ENCODE results near the gene AGPAT1.
A peak's percentile ranks its signal among the peaks of the same experiment; 100 is the strongest.
"Not testable (repeated sequence)": the region's sequence is repeated elsewhere in the genome, so short reads cannot be mapped to it uniquely, and the experiment has no call there.

AGPAT1 gene

GRCh38 chr6:32196682-32197616, 21.1 kb upstream of the AGPAT1 start:
- peaks cover 6% of the 10 kb centered on the region for H3K27me3 ChIP-seq (replicated peaks; ENCODE audit: control insufficient read depth, insufficient read depth, low read length)
- no peaks in the 10 kb centered on the region for H3K36me3 ChIP-seq (ENCODE audit: control insufficient read depth, insufficient read depth, low read length, severe bottlenecking)
- peaks cover 23% of the 10 kb centered on the region for H3K4me1 ChIP-seq (ENCODE audit: control insufficient read depth, insufficient read depth, low read length)
- DNase-seq (ENCODE audit: low read depth), result peak; percentile 16
- peak overlapping the region; percentile 97 for H3K9ac ChIP-seq (ENCODE audit: low read length)
- H3K9me3 ChIP-seq (ENCODE audit: control insufficient read depth, low read length), result no peaks in the 10 kb centered on the region
- peak overlapping the region; percentile 99 for H3K4me3 ChIP-seq (ENCODE audit: low read length)

GRCh38 chr6:32195902-32196681, 20.2 kb upstream of the AGPAT1 start:
- Histone ChIP-seq H3K36me3 (ENCODE audit: control insufficient read depth, insufficient read depth, low read length, severe bottlenecking) (no peaks in the 10 kb centered on the region), H3K9ac (ENCODE audit: low read length) (peak overlapping the region; percentile 97), H3K9me3 (ENCODE audit: control insufficient read depth, low read length) (no peaks in the 10 kb centered on the region), H3K27me3 (replicated peaks; ENCODE audit: control insufficient read depth, insufficient read depth, low read length) (no peaks in the 10 kb centered on the region), H3K4me3 (ENCODE audit: low read length) (peak overlapping the region; percentile 99), H3K4me1 (ENCODE audit: control insufficient read depth, insufficient read depth, low read length) (peaks cover 23% of the 10 kb centered on the region)
- peak; percentile 82 for DNase-seq (ENCODE audit: low read depth)

- Histone ChIP-seq H3K9ac (ENCODE audit: low read length) (peak overlapping the region; percentile 97), H3K36me3 (ENCODE audit: control insufficient read depth, insufficient read depth, low read length, severe bottlenecking) (no peaks in the 10 kb centered on the region), H3K4me3 (ENCODE audit: low read length) (peak overlapping the region; percentile 99), H3K4me1 (ENCODE audit: control insufficient read depth, insufficient read depth, low read length) (peaks cover 23% of the 10 kb centered on the region), H3K9me3 (ENCODE audit: control insufficient read depth, low read length) (no peaks in the 10 kb centered on the region), H3K27me3 (replicated peaks; ENCODE audit: control insufficient read depth, insufficient read depth, low read length) (no peaks in the 10 kb centered on the region)
- peak; percentile 100 for DNase-seq (ENCODE audit: low read depth)
Measured at GRCh38 chr6:32195652-32195901, 19.7 kb upstream of the AGPAT1 start.

GRCh38 chr6:32194825-32195651, 19.2 kb upstream of the AGPAT1 start:
- peak; percentile 81 for DNase-seq (ENCODE audit: low read depth)
- Histone ChIP-seq H3K9ac (ENCODE audit: low read length) (peak overlapping the region; percentile 92), H3K27me3 (replicated peaks; ENCODE audit: control insufficient read depth, insufficient read depth, low read length) (no peaks in the 10 kb centered on the region), H3K4me3 (ENCODE audit: low read length) (peak overlapping the region; percentile 80), H3K36me3 (ENCODE audit: control insufficient read depth, insufficient read depth, low read length, severe bottlenecking) (no peaks in the 10 kb centered on the region), H3K9me3 (ENCODE audit: control insufficient read depth, low read length) (no peaks in the 10 kb centered on the region), H3K4me1 (ENCODE audit: control insufficient read depth, insufficient read depth, low read length) (peaks cover 23% of the 10 kb centered on the region)

- Histone ChIP-seq H3K4me3 (ENCODE audit: low read length) (no peak overlapping the region), H3K36me3 (ENCODE audit: control insufficient read depth, insufficient read depth, low read length, severe bottlenecking) (no peaks in the 10 kb centered on the region), H3K9me3 (ENCODE audit: control insufficient read depth, low read length) (no peaks in the 10 kb centered on the region), H3K9ac (ENCODE audit: low read length) (peak overlapping the region; percentile 92), H3K27me3 (replicated peaks; ENCODE audit: control insufficient read depth, insufficient read depth, low read length) (no peaks in the 10 kb centered on the region), H3K4me1 (ENCODE audit: control insufficient read depth, insufficient read depth, low read length) (peaks cover 20% of the 10 kb centered on the region)
- no peak for DNase-seq (ENCODE audit: low read depth)
Measured at GRCh38 chr6:32194388-32194787, 18.5 kb upstream of the AGPAT1 start.

- DNase-seq (ENCODE audit: low read depth); H3K4me3 ChIP-seq (ENCODE audit: low read length); H3K36me3 ChIP-seq (ENCODE audit: control insufficient read depth, insufficient read depth, low read length, severe bottlenecking); H3K27me3 ChIP-seq (replicated peaks; ENCODE audit: control insufficient read depth, insufficient read depth, low read length); H3K9me3 ChIP-seq (ENCODE audit: control insufficient read depth, low read length): not testable (repeated sequence)
- H3K4me1 ChIP-seq (ENCODE audit: control insufficient read depth, insufficient read depth, low read length), result peaks cover 30% of the 10 kb centered on the region
- H3K9ac ChIP-seq (ENCODE audit: low read length), result peak overlapping the region; percentile 46
Measured at GRCh38 chr6:32193096-32193495, 17.2 kb upstream of the AGPAT1 start.

GRCh38 chr6:32192608-32193039, 16.7 kb upstream of the AGPAT1 start, which contains the start of gene GPSM3:
Gene GPSM3 (minus strand): TSS chr6:32192643. CDS start chr6:32192513, 130 bp downstream.
- H3K9me3 ChIP-seq (ENCODE audit: control insufficient read depth, low read length), result no peaks in the 10 kb centered on the region
- no peak for DNase-seq (ENCODE audit: low read depth)
- H3K36me3 ChIP-seq (ENCODE audit: control insufficient read depth, insufficient read depth, low read length, severe bottlenecking), result peaks cover 5% of the 10 kb centered on the region
- no peaks in the 10 kb centered on the region for H3K27me3 ChIP-seq (replicated peaks; ENCODE audit: control insufficient read depth, insufficient read depth, low read length)
- peak within 1 kb of the TSS; percentile 46 for H3K9ac ChIP-seq (ENCODE audit: low read length)
- H3K4me3 ChIP-seq (ENCODE audit: low read length), result no peak within 1 kb of the TSS
- H3K4me1 ChIP-seq (ENCODE audit: control insufficient read depth, insufficient read depth, low read length), result peaks cover 32% of the 10 kb centered on the region

- no peaks in the 10 kb centered on the region for H3K27me3 ChIP-seq (replicated peaks; ENCODE audit: control insufficient read depth, insufficient read depth, low read length)
- peaks cover 28% of the 10 kb centered on the region for H3K4me1 ChIP-seq (ENCODE audit: control insufficient read depth, insufficient read depth, low read length)
- no peak overlapping the region for H3K9ac ChIP-seq (ENCODE audit: low read length)
- H3K4me3 ChIP-seq (ENCODE audit: low read length), result no peak overlapping the region
- H3K36me3 ChIP-seq (ENCODE audit: control insufficient read depth, insufficient read depth, low read length, severe bottlenecking), result peaks cover 12% of the 10 kb centered on the region
- H3K9me3 ChIP-seq (ENCODE audit: control insufficient read depth, low read length), result no peaks in the 10 kb centered on the region
- DNase-seq (ENCODE audit: low read depth), result no peak
Measured at GRCh38 chr6:32191696-32192607, 16.1 kb upstream of the AGPAT1 start.

GRCh38 chr6:32190911-32191677, 15.2 kb upstream of the AGPAT1 start:
- Histone ChIP-seq H3K9me3 (ENCODE audit: control insufficient read depth, low read length) (no peaks in the 10 kb centered on the region), H3K36me3 (ENCODE audit: control insufficient read depth, insufficient read depth, low read length, severe bottlenecking) (peaks cover 21% of the 10 kb centered on the region), H3K27me3 (replicated peaks; ENCODE audit: control insufficient read depth, insufficient read depth, low read length) (no peaks in the 10 kb centered on the region), H3K4me1 (ENCODE audit: control insufficient read depth, insufficient read depth, low read length) (peaks cover 22% of the 10 kb centered on the region), H3K4me3 (ENCODE audit: low read length) (peak overlapping the region; percentile 90), H3K9ac (ENCODE audit: low read length) (peak overlapping the region; percentile 94)
- DNase-seq (ENCODE audit: low read depth), result no peak
